AG10803 (cell line): ENCODE data around the gene SELENOO.
"Not testable (repeated sequence)": the region's sequence is repeated elsewhere in the genome, so short reads cannot be mapped to it uniquely, and the experiment has no call there.

ENCODE experiments used
- DNase-seq: peaks from one replicate; pipeline ENCODE4 v3.0.0; 2010; ENCODE audit warnings: low read depth
- H3K4me3 ChIP-seq: 2 replicates; pipeline ENCODE4 v1.5.1; 2011; ENCODE audit warnings: mild to moderate bottlenecking, low read length, control low read depth
- CTCF ChIP-seq: conservative IDR thresholded peaks from 2 replicates; pipeline ENCODE4 v1.5.1; 2011; ENCODE audit warnings: mild to moderate bottlenecking, low read length, control low read depth, inconsistent platforms

The SELENOO gene

DNA sequence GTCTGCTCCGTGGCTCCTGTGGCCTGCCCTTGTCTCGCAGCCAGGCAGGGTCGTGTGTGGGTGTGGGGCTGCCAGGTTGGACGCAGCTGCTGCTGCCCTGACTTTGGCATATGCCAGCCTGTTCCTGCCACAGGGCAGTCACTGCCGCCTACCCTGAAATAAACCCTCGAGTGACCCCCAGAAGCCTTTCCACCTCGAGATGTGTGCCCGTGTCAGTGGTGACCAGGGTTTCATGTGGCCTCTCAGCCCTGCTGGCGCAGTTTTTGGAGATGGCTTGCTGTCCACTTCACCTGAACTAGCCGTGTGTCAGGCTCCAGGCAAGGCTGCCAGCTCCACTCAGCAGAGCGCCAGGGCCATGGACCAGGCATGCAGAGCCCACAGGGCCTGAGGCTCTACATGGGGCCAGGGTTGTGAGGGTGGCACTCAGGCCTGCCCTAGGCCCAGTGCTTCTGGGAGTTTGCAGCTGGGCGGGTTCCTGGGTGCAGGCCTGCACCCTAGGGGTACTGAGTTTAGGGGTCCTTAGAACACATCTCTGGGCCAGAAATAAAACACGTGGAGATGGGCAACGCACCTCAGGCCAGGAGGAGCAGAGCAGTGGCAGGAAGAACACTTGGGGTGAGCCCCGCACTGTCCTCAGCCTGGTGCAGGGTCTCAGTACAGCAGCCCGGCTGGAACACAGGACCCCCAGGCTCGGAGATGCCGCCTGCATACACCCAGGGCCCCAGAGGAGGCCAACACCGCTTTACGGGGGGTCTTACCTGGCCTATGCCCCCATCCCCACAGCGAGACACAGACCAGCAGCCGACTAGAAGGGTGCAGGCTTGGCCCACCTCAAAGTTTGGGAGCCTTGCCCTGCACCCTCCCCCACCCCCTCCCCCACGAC lies 39.1 kb upstream of the SELENOO start:
- H3K4me3 ChIP-seq, result no peak overlapping the region
- TF ChIP-seq CTCF, result no peak
- no peak for DNase-seq

DNA sequence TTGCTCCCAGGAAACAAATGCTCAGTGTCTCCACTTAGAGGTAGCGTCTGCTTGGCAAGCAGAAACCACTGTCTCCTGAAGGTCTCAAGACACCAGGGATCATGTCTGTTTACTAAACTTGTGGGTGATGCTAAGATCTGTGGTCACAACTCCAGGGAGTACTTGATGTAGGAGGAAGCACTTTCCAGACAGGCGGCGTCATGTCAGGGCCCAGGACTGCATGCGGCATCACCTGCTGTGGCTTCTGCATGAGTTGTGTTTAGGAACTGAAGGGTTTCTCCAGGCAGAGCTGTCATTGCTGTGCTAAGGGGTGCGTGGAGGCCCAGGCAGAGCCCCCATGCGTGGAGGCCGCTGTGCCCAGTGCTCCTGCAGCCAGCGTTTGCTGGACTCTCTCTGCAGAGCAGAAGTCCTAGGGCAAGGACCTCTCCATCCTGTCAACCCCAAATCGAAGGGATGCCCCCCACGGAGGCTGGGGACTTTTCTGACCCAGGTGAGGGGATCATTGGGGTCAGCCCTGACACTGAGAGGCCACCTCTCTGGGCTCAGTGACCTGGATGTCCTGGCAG lies 38.3 kb upstream of the SELENOO start:
- no peak for DNase-seq
- TF ChIP-seq CTCF, result no peak
- no peak overlapping the region for H3K4me3 ChIP-seq

DNA sequence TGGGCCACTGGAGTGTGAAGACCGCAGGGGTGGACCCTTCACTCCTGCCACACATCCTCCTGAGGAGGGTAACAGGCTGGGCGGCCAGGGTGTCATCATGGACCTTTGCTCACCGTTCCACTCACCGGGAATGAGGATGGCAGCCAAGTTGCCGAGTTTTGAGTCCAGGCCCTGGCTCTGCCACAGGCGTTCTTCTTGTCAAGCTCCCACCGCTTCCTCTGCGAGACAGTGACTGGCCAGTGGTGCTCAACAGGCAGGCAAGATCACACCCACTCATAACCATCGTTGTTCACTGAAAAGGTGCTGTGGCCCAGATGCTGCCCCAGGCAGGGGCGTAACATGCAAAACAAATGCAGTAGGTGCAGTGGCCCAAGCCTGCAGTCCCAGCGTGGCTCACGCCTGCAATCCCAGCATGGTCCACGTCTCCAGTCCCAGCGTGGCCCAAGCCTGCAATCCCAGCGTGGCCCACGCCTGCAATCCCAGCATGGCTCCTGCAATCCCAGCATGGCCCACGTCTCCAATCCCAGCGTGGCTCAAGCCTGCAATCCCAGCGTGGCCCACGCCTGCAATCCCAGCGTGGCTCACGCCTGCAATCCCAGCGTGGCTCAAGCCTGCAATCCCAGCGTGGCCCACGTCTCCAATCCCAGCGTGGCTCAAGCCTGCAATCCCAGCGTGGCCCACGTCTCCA lies 35.2 kb upstream of the SELENOO start:
- H3K4me3 ChIP-seq, result no peak overlapping the region
- DNase-seq, result no peak
- TF ChIP-seq CTCF, result no peak

DNA sequence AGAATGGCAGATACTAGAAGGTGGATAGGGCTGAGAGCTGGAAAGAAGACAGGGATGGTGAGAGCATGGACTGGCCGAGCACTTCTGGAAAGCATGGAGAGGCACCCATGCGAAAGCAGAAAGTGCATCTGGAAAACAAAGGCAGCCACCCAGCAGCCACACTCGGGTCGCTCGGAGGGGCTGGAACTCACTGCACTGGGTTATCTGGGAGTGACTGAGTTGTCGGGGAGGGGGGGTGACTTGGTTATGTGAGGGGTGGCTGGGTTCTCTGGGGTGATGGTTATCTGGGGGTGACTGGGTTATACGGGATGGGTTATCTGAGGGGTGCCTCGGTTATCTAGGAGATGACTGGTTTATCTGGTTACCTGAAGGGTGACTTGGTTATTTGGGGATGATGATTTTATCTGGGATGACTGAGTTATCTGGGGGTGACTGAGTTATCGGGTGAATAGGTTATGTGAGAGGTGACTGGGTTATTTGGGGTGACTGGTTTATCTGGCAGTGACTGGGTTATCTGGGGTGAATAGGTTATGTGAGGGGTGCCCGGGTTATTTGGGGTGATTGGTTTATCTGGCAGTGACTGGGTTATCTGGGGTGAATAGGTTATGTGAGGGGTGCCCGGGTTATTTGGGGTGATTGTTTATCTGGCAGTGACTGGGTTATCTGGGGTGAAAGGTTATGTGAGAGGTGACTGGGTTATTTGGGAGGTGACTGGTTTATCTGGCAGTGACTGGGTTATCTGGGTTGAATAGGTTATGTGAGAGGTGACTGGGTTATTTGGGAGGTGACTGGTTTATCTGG lies 32.9 kb upstream of the SELENOO start:
- no peak for TF ChIP-seq CTCF
- no peak overlapping the region for H3K4me3 ChIP-seq
- DNase-seq, result no peak

- not testable (repeated sequence) for DNase-seq, H3K4me3 ChIP-seq
Measured at GRCh38 chr22:50168490-50169180, 32.2 kb upstream of the SELENOO start.

- no peak overlapping the region for H3K4me3 ChIP-seq
- no peak for DNase-seq
- TF ChIP-seq CTCF, result no peak
Measured at GRCh38 chr22:50169181-50169759, 31.5 kb upstream of the SELENOO start.
